IMR-90 (cell line): ENCODE results near the gene FBN3.

Source experiments
- CTCF ChIP-seq: conservative IDR thresholded peaks from 2 replicates; pipeline ENCODE4 v1.5.1; 2012; ENCODE audit warnings: mild to moderate bottlenecking, low read depth, low read length, improper control_type of control experiment
- POLR2A ChIP-seq: IDR thresholded peaks from 2 replicates; pipeline ENCODE4 v1.6.1; 2012; ENCODE audit warnings: mild to moderate bottlenecking, low read depth, low read length
- RFX5 ChIP-seq: IDR thresholded peaks from 2 replicates; pipeline ENCODE4 v1.8.0; 2012; ENCODE audit warnings: low read depth, mild to moderate bottlenecking, low read length, moderate library complexity

- no peak for TF ChIP-seq CTCF
- TF ChIP-seq POLR2A, result no peak
- no peak for TF ChIP-seq RFX5
Observed at GRCh38 chr19:8034178-8034525, 115.2 kb downstream of the FBN3 start.
